Fibroblast of gingiva (primary cell): ENCODE measurements around the gene PATL2.
"Not testable (repeated sequence)": the region's sequence is repeated elsewhere in the genome, so short reads cannot be mapped to it uniquely, and the experiment has no call there.

Experiments used
- DNase-seq: peaks from one replicate; pipeline ENCODE4 v3.0.0-alpha.2; 2011; ENCODE audit warnings: low read depth

The PATL2 gene

DNA sequence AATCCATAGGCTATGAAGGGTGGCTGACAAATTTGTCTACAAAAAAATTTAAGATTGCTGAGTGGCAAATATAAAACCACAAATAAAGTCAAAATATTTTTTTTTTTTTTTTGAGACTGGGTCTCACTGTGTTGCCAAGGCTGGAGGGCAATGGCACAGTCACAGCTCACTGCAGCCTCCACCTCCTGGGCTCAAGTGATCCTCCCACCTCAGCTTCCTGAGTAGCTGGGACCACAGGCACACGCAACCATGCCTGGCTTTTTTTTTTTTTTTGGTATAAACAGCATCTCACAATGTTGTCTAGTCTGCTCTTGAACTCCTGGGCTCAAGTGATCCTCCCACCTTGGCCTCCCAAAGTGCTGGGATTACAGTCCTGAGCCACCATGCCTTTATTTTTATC is 20.9 kb downstream of the PATL2 start:
- not testable (repeated sequence) for DNase-seq

DNA sequence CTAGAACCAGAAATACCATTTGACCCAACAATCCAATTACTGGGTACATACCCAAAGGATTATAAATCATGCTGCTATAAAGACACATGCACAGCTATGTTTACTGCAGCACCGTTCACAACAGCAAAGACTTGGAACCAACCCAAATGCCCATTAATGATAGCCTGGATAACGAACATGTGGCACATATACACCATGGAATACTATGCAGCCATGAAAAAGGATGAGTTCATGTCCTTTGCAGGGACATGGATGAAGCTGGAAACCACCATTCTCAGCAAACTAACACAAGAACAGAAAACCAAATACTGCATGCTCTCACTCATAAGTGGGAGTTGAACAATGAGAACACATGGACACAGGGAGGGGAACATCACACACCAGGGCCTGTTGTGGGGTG is 21.8 kb downstream of the PATL2 start:
- not testable (repeated sequence) for DNase-seq

DNA sequence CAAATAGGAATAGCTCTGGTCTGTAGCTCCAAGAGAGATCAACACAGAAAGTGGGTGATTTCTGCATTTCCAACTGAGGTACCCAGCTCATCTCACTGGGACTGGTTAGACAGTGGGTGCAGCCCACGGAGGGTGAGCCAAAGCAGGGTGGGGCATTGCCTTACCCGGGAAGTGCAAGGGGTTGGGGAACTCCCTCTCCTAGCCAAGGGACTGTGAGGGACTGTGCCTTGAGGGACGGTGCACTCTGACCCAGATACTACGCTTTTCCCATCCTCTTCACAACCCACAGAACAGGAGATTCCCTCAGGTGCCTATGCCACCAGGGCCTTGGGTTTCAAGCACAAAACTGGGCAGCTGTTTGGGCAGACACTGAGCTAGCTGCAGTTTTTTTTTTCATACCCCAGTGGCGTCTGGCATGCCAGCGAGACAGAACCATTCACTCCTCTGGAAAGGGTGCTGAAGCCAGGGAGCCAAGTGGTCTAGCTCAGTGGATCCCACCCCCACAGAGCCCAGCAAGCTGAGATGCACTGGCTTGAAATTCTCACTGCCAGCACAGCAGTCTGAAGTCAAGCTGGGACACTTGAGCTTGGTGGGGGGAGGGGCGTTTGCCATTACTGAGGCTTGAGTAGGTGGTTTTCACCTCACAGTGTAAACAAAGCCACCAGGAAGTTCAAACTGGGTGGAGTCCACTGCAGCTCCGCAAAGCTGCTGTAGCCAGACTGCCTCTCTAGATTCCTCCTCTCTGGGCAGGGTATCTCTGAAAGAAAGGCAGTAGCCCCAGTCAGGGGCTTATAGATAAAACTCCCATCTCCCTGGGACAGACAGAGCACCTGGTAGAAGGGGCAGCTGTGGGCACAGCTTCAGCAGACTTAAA is 28.1 kb downstream of the PATL2 start:
- DNase-seq = not testable (repeated sequence)

DNA sequence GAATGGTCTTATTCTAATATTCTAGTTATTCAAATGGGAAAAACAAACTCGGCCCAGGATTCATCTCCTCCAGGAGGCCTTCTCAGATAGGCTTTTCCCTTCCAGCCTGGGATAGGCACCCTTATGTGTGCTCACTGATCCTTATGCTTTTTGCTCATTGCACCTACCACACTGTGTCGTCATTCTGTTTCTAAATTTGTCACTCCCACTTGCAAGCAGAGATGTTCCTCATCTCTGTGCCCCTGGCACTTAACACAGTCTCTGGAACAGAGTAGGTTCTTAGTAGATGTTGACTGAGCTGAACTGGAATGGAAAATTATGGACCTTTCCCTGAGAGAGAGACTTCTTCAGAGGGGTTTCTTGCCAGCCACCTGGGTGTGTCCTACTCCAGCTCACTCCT is 28.9 kb downstream of the PATL2 start:
- no peak for DNase-seq

DNA sequence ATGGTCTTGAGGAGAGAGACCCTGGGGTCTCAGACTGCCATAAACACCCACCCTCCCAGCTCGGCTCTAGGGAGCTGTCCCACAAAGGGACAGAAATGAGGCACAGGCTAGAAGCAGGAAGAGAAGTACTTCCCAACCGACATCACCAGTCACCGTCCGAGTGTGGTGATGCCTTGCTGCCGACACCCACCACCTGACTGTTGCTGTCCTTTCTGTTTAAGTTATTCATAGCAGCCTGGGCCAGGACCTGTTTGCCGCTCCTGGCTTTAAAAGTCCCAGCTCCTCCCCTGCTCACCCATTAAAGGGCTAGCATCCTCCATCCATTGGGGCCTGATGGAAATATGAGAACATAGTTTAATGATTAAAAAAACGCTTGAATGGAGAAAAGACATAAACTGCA is 34.4 kb downstream of the PATL2 start:
- no peak for DNase-seq

DNA sequence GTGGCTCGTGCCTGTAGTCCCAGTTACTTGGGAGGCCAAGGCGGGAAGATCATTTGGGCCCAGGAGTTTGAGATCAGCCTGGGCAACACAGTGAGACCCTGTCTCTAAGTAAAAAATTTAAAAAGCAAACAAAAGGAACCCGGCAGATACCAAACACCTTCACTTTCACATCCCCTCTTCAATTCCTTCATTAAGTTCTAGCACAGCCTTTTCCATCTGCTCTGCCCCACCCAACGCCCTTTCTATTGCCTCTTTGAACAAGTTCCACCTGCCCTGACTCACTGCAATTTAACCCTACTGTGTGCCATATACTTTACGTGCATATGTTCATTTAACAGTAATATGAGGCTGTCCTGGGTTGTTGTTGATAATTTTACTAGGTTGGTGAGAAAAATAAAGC is 35.2 kb downstream of the PATL2 start:
- no peak for DNase-seq

DNA sequence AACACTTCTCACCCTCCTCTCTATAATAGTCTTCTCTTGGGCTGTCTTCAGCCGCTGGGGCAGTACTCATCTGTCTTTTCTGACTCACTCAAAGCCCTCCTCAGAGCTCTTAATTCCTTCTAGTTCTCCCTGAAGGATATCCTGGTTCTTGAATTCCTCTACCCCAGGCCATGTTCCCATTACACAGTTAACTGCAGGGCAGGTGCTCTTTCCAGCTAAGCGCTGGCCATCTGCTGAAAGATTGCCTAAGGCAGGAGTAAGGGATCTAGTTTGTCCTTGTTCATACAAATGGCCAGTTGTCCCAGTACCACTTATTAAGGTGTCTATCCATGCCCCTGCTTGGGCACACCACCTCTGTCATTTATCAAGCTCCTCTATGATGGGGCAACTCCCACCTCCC is 37.5 kb downstream of the PATL2 start:
- DNase-seq = no peak

DNA sequence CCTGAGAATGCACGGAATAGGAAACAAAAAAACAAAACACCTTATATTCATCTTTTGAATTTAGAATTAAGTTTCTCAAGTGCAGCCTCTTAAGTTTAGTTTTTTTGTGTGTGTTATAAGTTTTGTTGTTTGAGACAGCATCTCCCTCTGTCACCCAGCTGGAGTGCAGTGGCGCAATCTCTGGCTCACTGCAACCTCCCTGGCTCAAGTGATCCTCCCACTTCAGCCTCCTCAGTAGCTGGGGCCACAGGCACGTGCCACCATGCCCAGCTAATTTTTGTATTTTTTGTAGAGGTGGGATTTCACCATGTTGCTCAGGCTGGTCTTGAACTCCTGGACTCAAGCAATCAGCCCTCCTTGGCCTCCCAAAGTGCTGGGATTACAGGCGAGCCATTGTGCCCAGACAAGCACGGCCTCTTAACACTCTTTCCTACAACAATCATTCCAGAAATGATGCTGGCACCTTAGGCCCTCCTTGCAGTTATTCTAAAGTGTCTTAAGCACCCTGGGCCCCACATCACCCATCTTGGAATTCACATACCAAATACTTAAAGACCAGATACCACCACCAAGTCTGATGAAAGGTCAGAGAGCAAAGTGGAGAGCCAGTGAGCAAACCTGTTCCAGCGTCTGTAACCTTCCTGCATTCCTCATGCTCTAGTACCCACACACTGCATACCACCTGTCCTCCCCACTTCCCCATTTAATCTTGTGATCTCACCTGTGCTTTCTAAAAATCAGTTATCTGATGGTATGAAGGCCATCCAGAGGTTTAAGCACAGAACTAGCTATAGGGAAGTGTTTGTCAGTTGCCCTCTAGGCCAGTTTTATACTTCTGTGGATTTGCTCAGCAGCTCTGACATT is 40.8 kb downstream of the PATL2 start:
- no peak for DNase-seq

DNA sequence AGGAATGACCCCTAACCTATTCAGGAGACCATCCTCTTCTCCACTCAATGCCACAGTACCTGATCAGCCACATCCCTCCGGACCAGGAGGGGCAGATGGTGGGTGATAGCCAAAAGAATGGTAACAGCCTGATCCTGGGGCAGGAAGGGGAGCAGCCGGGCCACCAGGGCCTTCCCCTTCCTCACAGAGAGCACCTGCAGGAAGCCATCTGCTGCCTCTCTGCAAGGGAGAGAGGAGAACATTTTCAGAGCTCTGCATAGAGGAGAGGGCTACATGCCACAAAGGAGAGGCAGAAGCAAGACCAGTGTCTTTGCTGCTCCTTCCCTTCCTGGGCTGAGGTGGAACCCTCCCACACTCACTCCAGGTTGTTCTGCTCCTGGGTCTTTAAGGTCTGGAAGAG is 42.2 kb downstream of the PATL2 start:
- no peak for DNase-seq

DNA sequence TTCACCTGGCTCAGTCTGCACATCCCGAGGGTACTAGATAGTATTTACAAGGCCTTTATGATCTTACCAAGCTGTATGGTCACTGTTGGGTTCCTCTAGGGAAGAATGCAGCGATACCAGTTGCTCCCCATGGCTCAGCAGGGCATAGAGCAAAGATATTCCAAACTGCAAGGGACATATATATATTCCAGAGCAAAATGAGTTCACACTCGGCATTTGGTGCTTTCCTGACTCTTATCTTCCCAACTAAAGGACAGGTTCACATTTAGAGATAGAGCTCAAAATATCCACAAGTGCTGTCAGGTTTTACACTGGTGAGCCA is 44.1 kb downstream of the PATL2 start:
- DNase-seq = no peak

DNA sequence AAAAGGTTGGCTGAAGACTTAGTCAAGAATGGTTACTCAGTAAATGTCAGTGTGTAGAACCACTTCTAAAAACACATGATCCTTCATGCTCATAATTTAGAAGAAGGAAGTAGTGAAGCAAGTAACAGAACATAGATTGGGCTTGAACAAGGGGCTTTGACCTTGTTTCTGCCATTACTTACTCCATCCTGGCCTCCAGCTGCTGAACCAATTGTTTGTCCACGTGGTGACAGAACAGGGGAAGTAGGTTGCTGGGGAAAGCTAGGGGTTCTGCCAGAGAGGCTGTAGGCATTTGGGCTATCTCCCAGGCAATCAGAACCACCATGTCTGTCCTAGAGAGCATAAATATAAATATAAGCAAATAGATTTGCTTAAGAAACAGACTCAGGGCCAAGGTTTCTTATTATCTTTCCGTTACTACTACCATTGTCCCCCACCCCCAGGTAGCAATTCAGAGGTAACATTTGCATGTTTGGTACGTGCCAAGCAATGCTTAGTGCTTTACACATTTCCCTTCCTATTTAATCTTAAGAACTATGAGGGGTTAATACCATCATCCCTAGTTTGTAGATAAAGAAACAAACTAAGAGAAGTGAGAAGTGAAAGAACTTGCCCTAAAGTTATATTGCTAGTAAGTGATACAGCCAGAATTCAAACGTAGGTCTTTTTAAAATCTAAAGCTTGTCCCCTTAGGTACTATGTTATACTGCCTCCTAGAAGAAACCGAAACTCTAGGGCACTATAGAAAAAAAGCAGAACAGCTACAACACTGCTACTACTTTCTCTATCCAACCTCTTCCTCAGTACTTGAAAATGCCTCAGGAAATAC is 44.7 kb downstream of the PATL2 start:
- no peak for DNase-seq

DNA sequence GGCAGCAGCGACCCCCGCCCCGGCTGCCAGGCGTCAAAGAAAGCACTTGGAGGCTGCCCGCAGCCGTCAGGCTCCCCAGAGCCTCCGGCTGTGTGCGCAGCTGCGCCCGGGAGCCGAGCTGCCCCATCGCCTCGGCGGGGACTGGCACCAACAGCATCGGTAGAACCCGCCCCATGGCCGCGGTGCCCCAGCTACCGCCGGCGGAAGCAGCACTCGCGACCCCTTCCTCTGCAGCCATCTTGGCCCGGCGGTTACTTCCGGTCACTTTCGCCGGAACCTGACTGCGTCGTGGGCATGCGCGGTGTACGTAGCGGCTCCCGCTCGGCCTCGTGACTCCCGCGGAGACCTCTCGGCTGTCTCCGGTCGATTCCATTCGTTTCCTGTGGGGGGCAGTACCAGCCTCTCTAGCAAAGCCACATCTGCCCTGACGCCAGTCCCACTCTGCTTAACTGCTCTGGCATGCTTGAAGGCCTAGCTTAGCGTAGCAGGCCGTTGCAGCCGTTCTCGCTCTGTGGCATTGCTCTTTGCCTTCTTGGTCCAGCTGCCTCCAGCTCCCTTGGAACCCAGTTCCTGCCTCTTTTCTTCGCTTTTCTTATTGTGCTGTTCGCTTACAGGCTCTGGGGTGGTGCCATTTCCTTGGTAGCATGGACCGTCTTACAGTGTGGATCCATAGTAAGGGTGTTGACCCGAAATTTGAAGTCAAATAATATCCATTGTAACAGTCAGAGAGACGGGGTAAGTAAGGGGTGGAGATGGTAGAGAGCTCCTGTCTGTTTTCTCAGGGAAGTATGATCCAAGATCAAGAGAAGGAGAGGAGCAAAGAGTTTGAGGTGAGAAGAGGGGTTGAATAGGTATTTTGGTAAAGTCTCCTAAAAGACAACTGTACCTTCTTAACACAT is 47.5 kb downstream of the PATL2 start, which contains the start of gene SPG11:
Gene SPG11, minus strand, starts transcription at position 253 of the 899 bp plus-strand sequence. Its CDS starts 15 bp downstream, at position 238.
- DNase-seq = peak; percentile 97

DNA sequence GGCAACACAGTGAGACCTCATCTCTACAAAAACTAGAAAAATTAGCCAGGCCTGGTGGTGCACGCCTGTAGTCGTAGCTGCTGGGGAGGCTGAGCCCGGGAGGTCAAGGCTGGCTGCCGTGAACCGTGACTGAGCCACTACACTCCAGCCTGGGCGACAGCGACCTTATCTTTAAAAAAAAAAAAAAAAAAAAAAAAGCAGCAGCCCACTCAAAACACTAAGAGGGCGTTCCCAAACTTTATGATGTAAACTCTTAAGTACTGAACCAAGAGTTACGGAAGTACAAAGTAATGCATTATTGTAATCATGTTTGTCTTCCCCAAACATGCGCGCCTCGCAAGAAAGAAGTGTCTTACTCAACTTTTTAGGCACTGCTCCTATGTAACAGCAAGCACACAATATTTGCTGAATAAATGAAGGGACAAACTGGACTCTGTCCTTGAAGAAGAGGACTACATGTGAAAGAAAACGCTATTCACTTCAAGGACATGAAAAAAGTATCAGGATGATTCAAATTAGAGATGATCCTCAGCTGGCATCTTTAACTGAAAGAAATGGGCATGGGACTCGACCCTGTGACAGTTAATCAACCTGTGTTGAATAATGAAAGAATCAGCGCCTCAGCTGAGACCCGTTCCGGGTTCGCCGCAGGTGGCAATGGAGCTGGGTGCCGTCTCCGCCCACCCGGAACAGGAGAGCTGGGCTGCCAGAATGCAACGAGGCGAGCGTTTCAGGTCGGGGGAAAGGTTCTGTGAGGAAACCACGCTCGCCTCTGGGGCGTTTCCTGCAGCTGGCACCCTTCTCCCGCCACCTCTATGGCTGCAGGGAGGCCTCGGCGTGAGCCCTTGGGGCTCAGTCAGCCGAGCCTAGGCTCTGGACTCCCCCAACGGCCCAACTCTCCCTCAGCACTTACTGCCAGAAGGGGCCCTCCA is 48.4 kb downstream of the PATL2 start:
- peak; percentile 40 for DNase-seq

DNA sequence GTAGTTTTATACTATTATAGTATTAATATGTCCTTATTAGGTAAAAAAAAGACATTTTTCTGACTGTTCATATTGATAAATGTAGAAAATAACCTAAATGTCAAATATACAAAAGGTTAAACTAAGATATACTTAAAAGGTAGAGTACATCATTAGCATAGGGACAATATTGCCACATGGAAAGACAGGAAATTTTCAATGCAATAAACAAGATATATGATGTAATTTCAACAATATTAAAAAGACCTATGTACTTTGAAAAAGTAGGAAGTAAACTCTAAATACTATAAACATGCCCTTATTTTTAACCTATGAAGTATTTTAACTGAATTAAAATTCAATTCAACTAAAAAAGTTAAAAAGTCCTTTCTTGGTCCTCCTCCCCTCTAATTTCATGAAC is 49.5 kb downstream of the PATL2 start:
- no peak for DNase-seq

DNA sequence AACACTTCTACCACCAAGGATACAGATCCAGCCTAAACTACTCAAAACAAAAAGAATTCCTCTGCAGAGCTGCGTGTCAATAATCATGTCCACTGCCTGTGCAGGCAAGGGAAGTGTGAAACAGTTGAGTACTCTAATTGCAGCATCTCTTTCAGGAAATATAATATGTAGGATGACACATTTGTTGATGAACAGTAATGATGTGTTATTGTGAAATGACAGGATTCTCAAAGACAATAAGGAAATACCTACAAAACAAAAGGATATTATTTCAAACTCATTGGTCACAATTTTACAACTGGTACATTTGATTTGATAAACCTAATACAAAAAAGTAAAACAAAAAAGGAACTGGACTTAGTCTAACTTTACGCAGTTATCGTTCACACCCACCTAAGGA is 52.1 kb downstream of the PATL2 start:
- DNase-seq = no peak

DNA sequence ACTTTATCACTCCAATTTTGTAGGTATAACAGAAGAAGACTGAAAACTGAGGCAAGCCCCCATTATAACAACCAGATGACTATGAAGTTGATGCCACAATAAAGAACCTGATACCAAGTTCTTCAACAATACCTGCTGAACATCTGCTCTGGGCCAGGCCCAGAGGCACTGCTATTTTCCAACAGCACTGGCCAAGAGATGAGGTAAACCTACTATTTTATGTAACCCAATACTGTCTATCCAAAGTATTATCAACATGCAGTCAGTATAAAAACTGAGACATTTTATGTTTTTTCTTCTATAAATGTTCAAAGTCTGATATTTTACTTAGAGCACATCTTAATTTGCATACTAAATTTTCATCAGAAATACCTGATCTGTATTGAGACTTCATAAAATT is 53.7 kb downstream of the PATL2 start:
- DNase-seq = no peak

DNA sequence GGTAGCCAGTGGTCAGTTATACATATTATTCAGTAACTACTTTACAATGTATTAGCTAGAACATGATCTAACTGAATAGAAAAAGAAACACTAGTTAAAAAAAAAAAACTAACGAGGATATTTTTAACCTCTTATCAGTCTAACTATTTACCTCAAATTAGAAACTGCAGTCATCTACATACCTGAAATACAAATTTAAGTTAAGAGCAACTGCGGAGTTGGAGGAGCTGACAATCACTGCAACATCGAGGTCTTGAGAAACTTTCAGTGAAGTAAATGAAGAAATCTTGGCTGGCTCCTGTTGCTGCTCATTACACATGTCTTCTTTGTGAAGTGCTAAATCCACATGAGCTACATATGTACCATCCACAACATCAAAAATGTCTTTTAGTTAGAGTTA is 54.2 kb downstream of the PATL2 start:
- no peak for DNase-seq

DNA sequence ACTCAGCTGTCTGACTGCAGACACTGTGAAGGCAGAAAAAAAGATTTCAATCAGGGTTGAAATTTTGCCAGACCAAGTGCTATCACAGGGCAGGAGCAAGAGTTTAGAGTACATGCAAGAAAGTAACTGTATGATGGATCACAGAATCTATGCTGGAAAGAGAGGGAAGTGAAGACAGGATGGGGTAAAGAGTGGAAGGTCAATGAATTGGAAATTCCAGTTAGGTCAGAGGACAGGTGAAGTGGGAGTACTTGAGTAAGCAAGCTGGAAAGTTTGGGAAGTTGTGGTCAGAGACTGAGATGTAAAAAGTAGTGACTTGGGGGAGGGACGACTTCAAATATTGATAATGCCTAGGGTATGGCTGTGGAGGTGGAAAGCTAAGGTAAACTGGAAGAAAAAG is 54.8 kb downstream of the PATL2 start:
- no peak for DNase-seq

DNA sequence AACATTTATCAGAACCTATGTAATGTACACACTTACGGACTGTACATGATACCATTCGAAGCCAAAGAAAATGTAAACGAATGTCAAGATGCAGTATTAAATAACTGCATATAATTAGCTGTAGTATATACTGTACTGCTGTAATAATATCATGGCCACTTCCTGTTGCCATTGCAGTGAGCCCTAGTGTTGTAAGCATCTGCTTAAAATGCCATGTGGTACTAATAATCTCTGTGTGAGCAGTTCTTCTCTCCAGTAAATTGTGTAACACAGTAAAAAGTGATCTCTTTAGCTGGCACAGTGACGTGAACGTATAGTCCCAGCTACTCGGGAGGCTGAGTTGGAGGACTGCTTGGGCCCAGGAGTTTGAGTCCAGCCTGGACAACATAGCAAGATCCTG is 56.3 kb downstream of the PATL2 start:
- peak; percentile 93 for DNase-seq

DNA sequence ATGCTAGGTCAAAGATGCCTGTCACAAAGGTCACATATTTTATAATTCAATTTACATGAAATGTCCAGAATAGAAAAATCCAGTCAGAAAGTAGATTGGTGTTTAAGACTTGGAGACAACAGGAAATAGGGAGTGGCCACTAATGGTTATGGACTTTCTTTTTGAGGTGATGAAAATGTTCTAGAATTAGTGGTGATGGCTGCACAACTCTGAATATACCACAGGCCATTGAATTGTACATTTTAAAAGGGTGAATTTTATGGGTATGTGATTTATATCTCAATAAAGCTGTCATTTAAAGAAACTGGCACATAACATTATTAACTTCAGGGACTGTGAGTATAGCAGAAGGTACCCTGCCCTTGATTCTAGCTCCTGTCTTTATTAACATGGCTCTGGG is 63.5 kb downstream of the PATL2 start:
- no peak for DNase-seq
